CD4-positive, alpha-beta T cell treated with Interleukin-21 for 1 hour (primary cell): ENCODE data around the gene VTN.

Experiments used
- DNase-seq: peaks from one replicate; pipeline ENCODE4 v3.0.0-alpha.2; 2020

The VTN gene

DNA sequence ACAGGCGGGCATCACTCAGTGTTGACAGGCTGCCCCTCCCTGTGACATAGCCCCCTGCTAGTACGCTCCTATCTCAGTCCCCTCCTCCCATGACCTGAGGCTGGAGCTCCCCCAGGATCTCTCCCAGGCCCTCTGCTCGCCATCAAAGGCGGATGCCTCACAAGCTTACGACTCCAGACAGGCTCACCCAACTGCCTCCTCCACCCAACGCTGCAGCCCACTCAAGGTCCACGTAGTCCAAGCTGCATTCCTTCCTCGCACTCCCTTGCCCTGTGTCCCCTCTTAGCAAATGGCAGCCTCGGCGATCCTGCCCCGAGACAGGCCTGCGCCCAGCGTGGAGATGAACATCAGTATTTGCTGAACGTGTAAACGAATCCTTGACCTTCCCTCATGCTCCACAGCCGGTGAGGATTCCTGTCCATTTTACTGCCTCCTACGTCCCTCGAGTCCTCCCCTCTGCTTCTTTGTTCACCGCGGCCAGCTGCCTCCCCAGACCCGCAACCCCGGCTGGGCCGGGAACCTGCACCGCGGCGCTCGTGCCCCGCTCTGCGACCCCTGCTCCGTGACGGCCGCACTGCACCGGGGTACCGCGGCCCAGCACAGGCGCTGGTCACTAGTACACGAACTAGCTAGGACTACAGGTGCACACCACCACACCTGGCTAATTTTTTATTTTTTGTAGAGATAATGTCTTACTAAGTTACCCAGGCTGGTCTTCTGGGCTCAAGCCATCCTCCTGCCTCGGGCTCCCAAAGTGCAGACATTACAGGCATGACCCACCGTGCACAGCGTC, 51.9 kb downstream of the VTN start:
- no peak for DNase-seq
